ENCODE results near the gene PIF1. TPM values are rescaled to one million over a fixed set of nuclear protein-coding genes. Genes with fewer than 3 reads are reported as not detected.

PIF1 gene
- polyA plus RNA-seq, 1 donor from 2014 or later, result 0.78 TPM

- Histone ChIP-seq H3K27me3 (ENCODE audit: insufficient read depth, low read depth, low read length) (no peaks in the 10 kb centered on the region), H3K79me2 (replicated peaks; ENCODE audit: insufficient read depth, low read length) (no peaks in the 10 kb centered on the region), H3K4me3 (ENCODE audit: low read length) (no peak overlapping the region), H3K9ac (ENCODE audit: low read length) (no peak overlapping the region), H3K4me2 (ENCODE audit: low read length) (no peak overlapping the region), H2AFZ (ENCODE audit: low read depth, low read length) (no peak overlapping the region), H3K27ac (ENCODE audit: low read length) (no peak overlapping the region), H3K9me3 (ENCODE audit: low read length) (no peaks in the 10 kb centered on the region), H3K9me2 (ENCODE audit: insufficient read depth, low read length) (no peaks in the 10 kb centered on the region), H3K36me3 (ENCODE audit: insufficient read depth, low read length) (no peaks in the 10 kb centered on the region), H4K20me1 (ENCODE audit: insufficient read depth) (no peaks in the 10 kb centered on the region), H3F3A (ENCODE audit: insufficient read depth, low read length, poor library complexity, severe bottlenecking) (no peaks in the 10 kb centered on the region)
- TF ChIP-seq RAD21 (conservative IDR thresholded peaks at IDR 0.05) (no peak), MXI1 (conservative IDR thresholded peaks at IDR 0.05; ENCODE audit: poor library complexity, severe bottlenecking) (no peak), EP300 (conservative IDR thresholded peaks at IDR 0.05; ENCODE audit: poor library complexity, severe bottlenecking) (no peak), TAF1 (IDR thresholded peaks at IDR 0.05; ENCODE audit: low read depth) (no peak), EZH2 (IDR thresholded peaks at IDR 0.05; ENCODE audit: borderline replicate concordance, insufficient read depth, low read length, poor library complexity, severe bottlenecking) (no peak)
Observed at GRCh38 chr15:64854526-64854925, 29.1 kb upstream of the PIF1 start.

- no peak overlapping the region for H3K9ac ChIP-seq (ENCODE audit: low read length)
- TF ChIP-seq RAD21 (conservative IDR thresholded peaks at IDR 0.05) (no peak), POLR2AphosphoS5 (IDR thresholded peaks at IDR 0.05) (no peak), TAF1 (IDR thresholded peaks at IDR 0.05; ENCODE audit: low read depth) (no peak), EP300 (conservative IDR thresholded peaks at IDR 0.05; ENCODE audit: poor library complexity, severe bottlenecking) (no peak), EZH2 (IDR thresholded peaks at IDR 0.05; ENCODE audit: borderline replicate concordance, insufficient read depth, low read length, poor library complexity, severe bottlenecking) (no peak), MXI1 (conservative IDR thresholded peaks at IDR 0.05; ENCODE audit: poor library complexity, severe bottlenecking) (no peak), SMC3 (conservative IDR thresholded peaks at IDR 0.05; ENCODE audit: poor library complexity) (no peak)
- TF ChIP-seq, protein P1, sequence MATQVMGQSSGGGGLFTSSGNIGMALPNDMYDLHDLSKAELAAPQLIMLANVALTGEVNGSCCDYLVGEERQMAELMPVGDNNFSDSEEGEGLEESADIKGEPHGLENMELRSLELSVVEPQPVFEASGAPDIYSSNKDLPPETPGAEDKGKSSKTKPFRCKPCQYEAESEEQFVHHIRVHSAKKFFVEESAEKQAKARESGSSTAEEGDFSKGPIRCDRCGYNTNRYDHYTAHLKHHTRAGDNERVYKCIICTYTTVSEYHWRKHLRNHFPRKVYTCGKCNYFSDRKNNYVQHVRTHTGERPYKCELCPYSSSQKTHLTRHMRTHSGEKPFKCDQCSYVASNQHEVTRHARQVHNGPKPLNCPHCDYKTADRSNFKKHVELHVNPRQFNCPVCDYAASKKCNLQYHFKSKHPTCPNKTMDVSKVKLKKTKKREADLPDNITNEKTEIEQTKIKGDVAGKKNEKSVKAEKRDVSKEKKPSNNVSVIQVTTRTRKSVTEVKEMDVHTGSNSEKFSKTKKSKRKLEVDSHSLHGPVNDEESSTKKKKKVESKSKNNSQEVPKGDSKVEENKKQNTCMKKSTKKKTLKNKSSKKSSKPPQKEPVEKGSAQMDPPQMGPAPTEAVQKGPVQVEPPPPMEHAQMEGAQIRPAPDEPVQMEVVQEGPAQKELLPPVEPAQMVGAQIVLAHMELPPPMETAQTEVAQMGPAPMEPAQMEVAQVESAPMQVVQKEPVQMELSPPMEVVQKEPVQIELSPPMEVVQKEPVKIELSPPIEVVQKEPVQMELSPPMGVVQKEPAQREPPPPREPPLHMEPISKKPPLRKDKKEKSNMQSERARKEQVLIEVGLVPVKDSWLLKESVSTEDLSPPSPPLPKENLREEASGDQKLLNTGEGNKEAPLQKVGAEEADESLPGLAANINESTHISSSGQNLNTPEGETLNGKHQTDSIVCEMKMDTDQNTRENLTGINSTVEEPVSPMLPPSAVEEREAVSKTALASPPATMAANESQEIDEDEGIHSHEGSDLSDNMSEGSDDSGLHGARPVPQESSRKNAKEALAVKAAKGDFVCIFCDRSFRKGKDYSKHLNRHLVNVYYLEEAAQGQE (IDR thresholded peaks at IDR 0.05; ENCODE audit: borderline replicate concordance), result no peak
- TF ChIP-seq, protein P2, sequence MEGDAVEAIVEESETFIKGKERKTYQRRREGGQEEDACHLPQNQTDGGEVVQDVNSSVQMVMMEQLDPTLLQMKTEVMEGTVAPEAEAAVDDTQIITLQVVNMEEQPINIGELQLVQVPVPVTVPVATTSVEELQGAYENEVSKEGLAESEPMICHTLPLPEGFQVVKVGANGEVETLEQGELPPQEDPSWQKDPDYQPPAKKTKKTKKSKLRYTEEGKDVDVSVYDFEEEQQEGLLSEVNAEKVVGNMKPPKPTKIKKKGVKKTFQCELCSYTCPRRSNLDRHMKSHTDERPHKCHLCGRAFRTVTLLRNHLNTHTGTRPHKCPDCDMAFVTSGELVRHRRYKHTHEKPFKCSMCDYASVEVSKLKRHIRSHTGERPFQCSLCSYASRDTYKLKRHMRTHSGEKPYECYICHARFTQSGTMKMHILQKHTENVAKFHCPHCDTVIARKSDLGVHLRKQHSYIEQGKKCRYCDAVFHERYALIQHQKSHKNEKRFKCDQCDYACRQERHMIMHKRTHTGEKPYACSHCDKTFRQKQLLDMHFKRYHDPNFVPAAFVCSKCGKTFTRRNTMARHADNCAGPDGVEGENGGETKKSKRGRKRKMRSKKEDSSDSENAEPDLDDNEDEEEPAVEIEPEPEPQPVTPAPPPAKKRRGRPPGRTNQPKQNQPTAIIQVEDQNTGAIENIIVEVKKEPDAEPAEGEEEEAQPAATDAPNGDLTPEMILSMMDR (IDR thresholded peaks at IDR 0.05; ENCODE audit: poor library complexity, severe bottlenecking), result no peak
- no peaks in the 10 kb centered on the region for H3F3A ChIP-seq (ENCODE audit: insufficient read depth, low read length, poor library complexity, severe bottlenecking)
- no peaks in the 10 kb centered on the region for H3K27me3 ChIP-seq (ENCODE audit: insufficient read depth, low read depth, low read length)
- no peak overlapping the region for H2AFZ ChIP-seq (ENCODE audit: low read depth, low read length)
- no peak overlapping the region for H3K4me2 ChIP-seq (ENCODE audit: low read length)
- H3K27ac ChIP-seq (ENCODE audit: low read length), result no peak overlapping the region
- no peaks in the 10 kb centered on the region for H3K9me3 ChIP-seq (ENCODE audit: low read length)
- H4K20me1 ChIP-seq (ENCODE audit: insufficient read depth), result no peaks in the 10 kb centered on the region
- no peaks in the 10 kb centered on the region for H3K9me2 ChIP-seq (ENCODE audit: insufficient read depth, low read length)
- no peak overlapping the region for H3K4me3 ChIP-seq (ENCODE audit: low read length)
- no peaks in the 10 kb centered on the region for H3K79me2 ChIP-seq (replicated peaks; ENCODE audit: insufficient read depth, low read length)
- H3K36me3 ChIP-seq (ENCODE audit: insufficient read depth, low read length), result no peaks in the 10 kb centered on the region
Observed at GRCh38 chr15:64854041-64854440, 28.6 kb upstream of the PIF1 start.

Data from neural cell (in vitro differentiated cells).